ENCODE data around the gene NMUR1.
A peak's percentile ranks its signal among the peaks of the same experiment; 100 is the strongest.

Gene NMUR1

GRCh38 chr2:231482806-231483391 lies 47.3 kb downstream of the NMUR1 start:
- DNase-seq, result peak; percentile 28

DNA sequence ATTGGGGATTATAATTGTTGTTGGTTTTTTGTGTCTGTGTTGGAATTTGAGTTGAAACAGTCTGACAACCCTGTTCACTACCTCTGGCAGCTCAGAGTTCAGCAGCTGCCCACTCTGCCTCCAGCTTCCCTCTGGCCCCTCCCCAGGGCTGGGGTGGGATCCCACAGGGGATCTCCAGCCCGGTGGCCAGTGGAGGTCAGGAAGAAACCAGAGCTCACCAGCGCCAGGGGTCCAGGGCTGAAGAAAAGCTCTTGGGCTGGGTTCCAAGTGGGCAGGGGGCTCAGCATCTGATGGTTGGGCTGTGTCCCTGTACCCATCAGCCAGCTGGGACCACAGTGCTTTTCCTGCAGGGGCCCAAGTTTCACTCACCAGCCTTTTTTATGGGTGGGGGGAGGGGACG lies 49.5 kb downstream of the NMUR1 start:
- DNase-seq, result no peak

- no peak for DNase-seq
Observed at GRCh38 chr2:231479455-231479854, 50.8 kb downstream of the NMUR1 start.

GRCh38 chr2:231476920-231477319 lies 53.3 kb downstream of the NMUR1 start:
- no peak for DNase-seq

DNA sequence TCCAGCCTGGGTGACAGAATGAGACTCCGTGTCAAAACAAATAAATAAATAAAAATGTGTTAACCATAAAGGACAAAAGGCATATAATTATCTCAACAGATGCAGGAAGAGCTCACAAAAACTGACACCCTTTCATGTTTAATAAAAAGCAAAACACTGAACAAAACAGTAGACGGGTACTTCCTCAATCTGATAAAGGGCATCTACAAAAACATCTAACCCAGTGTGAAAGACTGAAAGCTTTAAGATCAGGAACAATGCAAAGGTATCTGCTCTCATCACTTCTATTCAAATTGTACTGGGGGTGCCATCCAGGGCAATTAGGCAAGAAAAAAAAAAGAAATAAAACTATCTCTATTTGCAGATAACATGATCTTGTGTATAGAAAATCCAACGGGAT lies 54.3 kb downstream of the NMUR1 start:
- no peak for DNase-seq
